22Rv1 (cell line): ENCODE results near the gene PPP1R27.

ENCODE experiments used
- H3K27ac ChIP-seq: fragments of 450-650 bp; 2 replicates; pipeline ENCODE4 v1.5.1; 2017
- ZFX ChIP-seq: fragments of 450-650 bp; IDR thresholded peaks from 2 replicates; pipeline ENCODE4 v1.6.1; 2017; ENCODE audit warnings: antibody characterized with exemption, borderline replicate concordance
- TF ChIP-seq, protein P1 (sequence below): fragments of 450-650 bp; IDR thresholded peaks from 2 replicates; pipeline ENCODE4 v1.5.1; 2017; ENCODE audit warnings: mild to moderate bottlenecking

Gene PPP1R27

DNA sequence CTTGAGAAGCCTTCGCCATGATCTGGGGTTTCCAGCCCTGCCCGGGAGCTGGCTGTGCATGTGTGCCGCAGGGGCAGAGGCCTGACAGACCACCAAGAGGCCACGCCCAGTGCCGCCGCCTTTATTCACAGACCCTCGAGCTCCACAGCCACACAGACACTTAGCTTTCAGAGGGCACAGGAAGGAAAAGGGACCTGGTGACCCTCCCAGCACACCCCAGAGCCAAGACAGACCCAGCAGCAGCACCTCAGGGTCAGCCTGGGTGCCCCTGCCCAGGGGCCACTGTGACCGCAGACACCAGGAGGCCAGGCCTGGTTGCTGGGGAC is 12.6 kb downstream of the PPP1R27 start:
- TF ChIP-seq, protein P1, sequence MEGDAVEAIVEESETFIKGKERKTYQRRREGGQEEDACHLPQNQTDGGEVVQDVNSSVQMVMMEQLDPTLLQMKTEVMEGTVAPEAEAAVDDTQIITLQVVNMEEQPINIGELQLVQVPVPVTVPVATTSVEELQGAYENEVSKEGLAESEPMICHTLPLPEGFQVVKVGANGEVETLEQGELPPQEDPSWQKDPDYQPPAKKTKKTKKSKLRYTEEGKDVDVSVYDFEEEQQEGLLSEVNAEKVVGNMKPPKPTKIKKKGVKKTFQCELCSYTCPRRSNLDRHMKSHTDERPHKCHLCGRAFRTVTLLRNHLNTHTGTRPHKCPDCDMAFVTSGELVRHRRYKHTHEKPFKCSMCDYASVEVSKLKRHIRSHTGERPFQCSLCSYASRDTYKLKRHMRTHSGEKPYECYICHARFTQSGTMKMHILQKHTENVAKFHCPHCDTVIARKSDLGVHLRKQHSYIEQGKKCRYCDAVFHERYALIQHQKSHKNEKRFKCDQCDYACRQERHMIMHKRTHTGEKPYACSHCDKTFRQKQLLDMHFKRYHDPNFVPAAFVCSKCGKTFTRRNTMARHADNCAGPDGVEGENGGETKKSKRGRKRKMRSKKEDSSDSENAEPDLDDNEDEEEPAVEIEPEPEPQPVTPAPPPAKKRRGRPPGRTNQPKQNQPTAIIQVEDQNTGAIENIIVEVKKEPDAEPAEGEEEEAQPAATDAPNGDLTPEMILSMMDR = no peak
- TF ChIP-seq ZFX = no peak

GRCh38 chr17:81821603-81822311 is 13.1 kb downstream of the PPP1R27 start:
- TF ChIP-seq, protein P1 = peak; percentile 91
- no peak for TF ChIP-seq ZFX
- peak overlapping the region; percentile 79 for H3K27ac ChIP-seq

More for the DNA sequence above, 12.6 kb downstream of the PPP1R27 start:
- H3K27ac ChIP-seq = peak overlapping the region; percentile 79

GRCh38 chr17:81821147-81821546 is 13.7 kb downstream of the PPP1R27 start:
- TF ChIP-seq, protein P1 = no peak
- TF ChIP-seq ZFX = no peak
- H3K27ac ChIP-seq = peak overlapping the region; percentile 79

DNA sequence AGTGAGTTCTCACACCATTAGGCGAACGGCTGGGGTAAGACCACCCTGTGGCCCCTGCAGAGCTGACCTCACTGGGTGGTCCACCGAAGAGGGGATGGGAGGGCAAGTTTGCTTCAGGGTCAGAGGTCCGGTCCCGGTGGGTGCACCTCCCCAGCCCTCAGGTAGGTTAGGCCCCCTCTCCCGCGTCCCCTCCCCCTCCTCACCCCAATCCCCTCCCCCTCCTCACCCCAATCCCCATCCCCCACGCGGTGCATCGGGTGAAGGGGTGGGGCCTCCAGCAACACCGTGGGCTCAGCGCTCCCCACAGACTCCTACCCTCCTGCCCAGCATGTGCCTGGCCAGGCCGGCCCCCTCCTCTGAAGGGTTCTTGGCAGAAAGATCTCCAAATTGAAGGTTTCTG is 15.1 kb downstream of the PPP1R27 start:
- TF ChIP-seq ZFX = no peak
- no peak overlapping the region for H3K27ac ChIP-seq

- TF ChIP-seq ZFX = no peak
- TF ChIP-seq, protein P1 = no peak
- no peak overlapping the region for H3K27ac ChIP-seq
Observed at GRCh38 chr17:81817758-81818147, 17.1 kb downstream of the PPP1R27 start.

DNA sequence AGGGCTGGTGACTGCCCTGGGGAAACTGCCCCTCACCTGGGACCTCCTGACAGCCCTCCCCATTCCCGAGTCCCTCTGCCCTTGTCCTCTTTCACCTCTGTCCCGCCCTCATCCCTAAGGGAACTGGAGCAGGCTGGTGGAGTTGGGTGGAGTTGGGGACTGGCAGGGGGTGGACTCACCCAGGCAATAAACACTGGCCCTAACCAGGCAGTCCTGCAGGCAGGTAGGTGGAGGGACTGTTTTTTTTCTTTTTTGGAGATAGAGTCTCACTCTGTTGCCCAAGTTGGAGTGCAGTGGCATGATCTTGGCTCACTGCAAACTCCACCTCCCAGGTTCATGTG is 19.2 kb downstream of the PPP1R27 start:
- H3K27ac ChIP-seq = no peak overlapping the region
- TF ChIP-seq ZFX = no peak
- TF ChIP-seq, protein P1 = no peak

DNA sequence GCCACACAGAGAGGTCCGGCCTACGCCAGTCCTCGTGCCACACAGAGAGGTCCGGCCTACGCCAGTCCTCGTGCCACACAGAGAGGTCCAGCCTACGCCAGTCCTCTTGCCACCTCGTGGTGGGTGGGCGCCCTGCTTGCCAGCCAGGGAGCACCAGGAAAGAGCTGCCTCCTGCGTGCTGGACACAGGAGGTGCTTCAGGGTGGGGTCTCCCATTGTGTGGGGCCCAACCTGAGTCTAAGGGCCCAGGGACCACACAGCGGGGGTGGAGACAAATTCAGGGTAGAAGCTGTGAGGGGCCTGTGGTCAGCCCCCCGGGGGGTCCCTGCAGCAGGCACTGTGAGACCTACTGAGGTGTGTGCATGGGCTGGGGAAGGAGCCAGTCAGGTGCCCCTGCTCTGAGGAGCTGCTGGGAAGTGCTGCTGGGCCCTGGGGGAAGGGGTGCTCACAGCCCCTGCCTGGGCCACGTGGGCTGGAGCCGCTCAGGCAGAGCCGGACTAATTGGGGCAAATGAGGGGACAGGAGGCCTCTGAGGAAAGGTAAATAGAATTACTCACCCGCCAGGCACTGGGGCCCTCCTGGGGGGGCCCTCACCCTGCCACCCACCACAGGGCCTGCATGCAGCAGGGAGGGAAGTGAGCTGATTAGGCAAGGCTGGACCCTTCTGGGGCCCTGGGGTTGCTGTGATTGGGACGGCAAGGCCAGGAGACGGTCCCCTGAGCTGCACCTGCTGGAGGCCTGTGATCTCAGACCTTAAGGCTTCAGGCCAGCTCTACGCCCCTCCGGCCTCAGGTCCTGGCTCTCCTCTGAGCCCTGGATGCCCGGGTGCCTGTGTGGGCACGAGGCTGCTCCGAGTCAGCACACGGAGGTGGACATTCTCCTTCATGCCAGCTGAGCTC is 19.9 kb downstream of the PPP1R27 start:
- no peak overlapping the region for H3K27ac ChIP-seq
- TF ChIP-seq ZFX = no peak
- TF ChIP-seq, protein P1 = no peak
